Measurements from ENCODE around the gene ARL16.

- TF ChIP-seq CTCF (IDR thresholded peaks at IDR 0.05; ENCODE audit: low read depth, low read length, missing input control) (no peak), REST (IDR thresholded peaks at IDR 0.05) (no peak), ATF3 (IDR thresholded peaks at IDR 0.05) (no peak), RAD21 (IDR thresholded peaks at IDR 0.05) (no peak), MAX (IDR thresholded peaks at IDR 0.05) (no peak), GABPA (IDR thresholded peaks at IDR 0.05 in 1 of 2, conservative IDR thresholded peaks at IDR 0.05 in 1 of 2) (no peak), ZBTB33 (IDR thresholded peaks at IDR 0.05) (no peak)
Measured at GRCh38 chr17:81666092-81666341, 17.6 kb downstream of the ARL16 start.
